Hepatocyte (in vitro differentiated cells): ENCODE data around the gene SHROOM1.

Experiments used
- EZH2 ChIP-seq: fragments of 200-600 bp; sonication (generic); IDR thresholded peaks from 2 replicates; pipeline ENCODE4 v1.6.1; 2016; ENCODE audit warnings: antibody characterized with exemption, mild to moderate bottlenecking, borderline replicate concordance
- EZH2phosphoT487 ChIP-seq: fragments of 200-600 bp; sonication (generic); IDR thresholded peaks from one replicate; pipeline ENCODE4 v1.6.1; 2018; ENCODE audit warnings: antibody characterized with exemption, mild to moderate bottlenecking, low read depth, moderate library complexity; ENCODE audit not compliant: unreplicated experiment, severe bottlenecking
- TF ChIP-seq, protein P1 (sequence below): fragments of 200-600 bp; sonication (generic); IDR thresholded peaks from 2 replicates; pipeline ENCODE4 v1.5.1; 2016; ENCODE audit warnings: antibody characterized with exemption, mild to moderate bottlenecking; ENCODE audit not compliant: poor library complexity

DNA sequence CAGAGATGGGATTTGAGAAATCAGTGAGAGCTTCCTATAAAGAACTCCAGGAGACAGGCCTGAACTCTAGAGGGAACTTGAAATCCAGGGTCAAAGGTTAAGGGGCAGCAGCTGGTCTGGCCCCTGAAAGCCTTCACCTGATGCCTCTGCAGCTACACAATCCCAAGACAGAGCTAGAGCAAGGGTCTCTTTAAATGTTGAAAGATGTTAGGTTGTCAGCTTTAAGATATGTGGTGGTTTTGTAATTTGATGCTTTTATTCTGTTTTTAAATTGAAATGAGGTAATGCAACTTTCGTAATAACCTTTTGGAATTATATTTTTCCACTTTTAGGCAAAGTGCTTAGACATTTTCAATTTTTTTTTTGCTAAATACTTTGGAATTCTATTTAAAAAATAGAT is 15.0 kb downstream of the SHROOM1 start:
- TF ChIP-seq, protein P1, sequence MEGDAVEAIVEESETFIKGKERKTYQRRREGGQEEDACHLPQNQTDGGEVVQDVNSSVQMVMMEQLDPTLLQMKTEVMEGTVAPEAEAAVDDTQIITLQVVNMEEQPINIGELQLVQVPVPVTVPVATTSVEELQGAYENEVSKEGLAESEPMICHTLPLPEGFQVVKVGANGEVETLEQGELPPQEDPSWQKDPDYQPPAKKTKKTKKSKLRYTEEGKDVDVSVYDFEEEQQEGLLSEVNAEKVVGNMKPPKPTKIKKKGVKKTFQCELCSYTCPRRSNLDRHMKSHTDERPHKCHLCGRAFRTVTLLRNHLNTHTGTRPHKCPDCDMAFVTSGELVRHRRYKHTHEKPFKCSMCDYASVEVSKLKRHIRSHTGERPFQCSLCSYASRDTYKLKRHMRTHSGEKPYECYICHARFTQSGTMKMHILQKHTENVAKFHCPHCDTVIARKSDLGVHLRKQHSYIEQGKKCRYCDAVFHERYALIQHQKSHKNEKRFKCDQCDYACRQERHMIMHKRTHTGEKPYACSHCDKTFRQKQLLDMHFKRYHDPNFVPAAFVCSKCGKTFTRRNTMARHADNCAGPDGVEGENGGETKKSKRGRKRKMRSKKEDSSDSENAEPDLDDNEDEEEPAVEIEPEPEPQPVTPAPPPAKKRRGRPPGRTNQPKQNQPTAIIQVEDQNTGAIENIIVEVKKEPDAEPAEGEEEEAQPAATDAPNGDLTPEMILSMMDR, result no peak
- TF ChIP-seq EZH2 (no peak), EZH2phosphoT487 (no peak)
